ENCODE results near the gene ZNF333. TPM values are rescaled to one million over a fixed set of nuclear protein-coding genes. Genes with fewer than 3 reads are reported as not detected.

Gene ZNF333
- 10.5 TPM for total RNA-seq
- long read RNA-seq, full-length matches to known transcripts: 1 of 14 reads
- long read RNA-seq, partial matches to known transcripts: 5 of 14 reads
- long read RNA-seq, other reads (novel, unspliced or antisense): 8 of 14 reads

DNA sequence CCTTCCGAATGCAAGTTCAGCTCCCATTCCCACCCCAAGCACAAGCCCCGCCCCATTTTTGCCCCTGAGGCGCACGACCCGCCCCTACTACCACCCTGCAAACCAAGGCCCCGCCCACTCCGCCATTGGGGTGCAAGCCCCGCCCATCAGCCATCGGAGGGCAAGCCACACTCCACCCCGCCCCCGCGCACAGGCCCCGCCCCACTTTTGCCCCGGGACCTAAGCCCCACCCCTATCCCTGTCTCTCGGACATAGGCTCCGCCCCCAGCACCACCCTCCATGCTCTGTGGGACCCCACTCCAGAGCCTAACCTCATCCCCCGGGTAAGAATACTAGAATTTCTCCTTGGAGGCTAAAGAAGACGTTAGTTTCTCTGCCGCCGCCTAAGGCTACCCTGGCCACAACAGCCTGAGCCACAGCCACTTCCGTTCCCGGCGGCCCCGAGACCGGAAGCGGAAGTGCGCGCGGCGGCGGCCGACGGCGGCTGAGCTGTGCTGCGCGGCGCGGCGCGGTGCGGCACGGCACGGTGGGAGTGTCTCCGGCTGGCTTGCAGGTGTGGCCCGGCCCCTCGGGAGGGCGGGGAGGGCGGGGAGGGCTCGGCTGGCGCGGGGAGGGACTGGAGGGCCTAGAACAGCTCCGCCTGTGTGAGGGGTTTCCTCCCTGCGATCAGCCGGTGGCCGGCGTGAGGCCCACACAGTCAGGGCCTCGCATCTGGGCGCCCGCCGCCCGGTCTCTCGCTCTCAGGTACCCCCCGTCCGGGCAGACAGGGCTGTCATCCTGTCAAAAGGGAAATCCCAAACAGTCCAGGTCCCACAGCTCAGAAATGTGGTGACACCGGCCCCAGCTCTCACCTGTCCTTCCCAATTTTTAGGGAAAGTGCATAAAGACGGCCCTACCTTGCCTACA lies at the start of gene ZNF333:
Gene ZNF333, plus strand, starts transcription at position 451 of the 906 bp plus-strand sequence. CDS start 3,444 bp downstream, outside the sequence.
- intact Hi-C loops (cut with DNase I): loop anchor here (5.0 kb wide), 1 partner anchor 118 kb away; the partner anchor contains the start of gene NDUFB7
- DNase-seq (ENCODE audit: low spot score): peak; percentile 98

DNA sequence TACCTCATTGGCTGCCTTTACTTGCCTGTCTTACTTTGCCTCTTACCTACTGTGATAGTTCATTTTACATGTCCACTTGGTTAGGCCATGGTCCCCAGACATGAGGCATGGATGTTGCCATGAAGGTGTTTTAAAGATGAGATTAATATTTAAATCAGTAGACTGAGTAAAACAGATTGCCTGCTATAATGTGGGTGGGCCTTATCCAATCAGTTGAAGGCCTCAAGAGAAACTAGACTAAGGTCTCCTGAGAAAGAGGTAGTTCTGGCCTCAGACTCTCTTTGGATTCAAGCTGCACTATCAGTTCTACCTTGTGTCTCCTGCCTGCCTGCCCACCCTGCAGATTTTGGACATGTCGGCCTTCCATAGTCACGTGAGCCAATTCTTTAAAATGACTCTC lies 41.3 kb upstream of the ZNF333 start:
- intact Hi-C loops (cut with DNase I): no loop called here
- DNase-seq (ENCODE audit: low spot score): no peak

DNA sequence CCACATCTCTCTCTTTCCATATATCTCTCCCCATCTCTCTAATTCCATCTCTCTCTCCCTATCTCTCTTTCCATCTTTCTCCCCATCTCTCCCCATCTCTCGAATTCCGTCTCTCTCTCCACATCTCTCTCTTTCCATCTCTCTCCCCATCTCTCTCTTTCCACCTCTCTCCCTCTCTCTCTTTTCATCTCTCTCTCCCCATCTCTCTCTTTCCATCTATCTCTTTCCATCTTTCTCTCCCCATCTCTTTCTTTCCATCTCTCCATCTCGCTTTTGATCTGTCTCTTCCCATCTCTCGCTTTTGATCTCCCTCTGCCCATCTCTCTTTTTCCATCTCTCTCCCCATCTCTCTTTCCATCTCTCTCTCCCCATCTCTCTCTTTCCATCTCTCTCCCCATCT lies 40.8 kb upstream of the ZNF333 start:
- intact Hi-C loops (cut with DNase I): no loop called here
- no peak for DNase-seq (ENCODE audit: low spot score)

DNA sequence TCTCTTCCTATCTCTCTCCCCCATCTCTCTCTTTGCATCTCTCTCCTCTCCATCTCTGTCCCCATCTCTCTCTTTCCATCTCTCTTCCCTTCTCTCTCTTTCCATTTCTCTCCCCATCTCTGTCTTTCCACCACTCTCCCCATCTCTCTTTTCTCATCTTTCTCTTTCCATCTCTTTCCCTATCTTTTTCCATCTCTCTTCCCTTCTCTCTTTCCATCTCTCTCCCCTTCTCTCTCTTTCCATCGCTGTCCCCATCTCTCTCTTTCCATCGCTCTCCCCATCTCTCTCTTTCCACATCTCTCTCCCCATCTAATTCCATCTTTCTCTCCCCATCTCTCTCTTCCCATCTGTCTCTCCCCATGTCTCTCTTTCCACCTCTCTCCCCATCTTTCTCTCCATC lies 39.7 kb upstream of the ZNF333 start:
- intact Hi-C loops (cut with DNase I): no loop called here
- DNase-seq (ENCODE audit: low spot score): no peak

DNA sequence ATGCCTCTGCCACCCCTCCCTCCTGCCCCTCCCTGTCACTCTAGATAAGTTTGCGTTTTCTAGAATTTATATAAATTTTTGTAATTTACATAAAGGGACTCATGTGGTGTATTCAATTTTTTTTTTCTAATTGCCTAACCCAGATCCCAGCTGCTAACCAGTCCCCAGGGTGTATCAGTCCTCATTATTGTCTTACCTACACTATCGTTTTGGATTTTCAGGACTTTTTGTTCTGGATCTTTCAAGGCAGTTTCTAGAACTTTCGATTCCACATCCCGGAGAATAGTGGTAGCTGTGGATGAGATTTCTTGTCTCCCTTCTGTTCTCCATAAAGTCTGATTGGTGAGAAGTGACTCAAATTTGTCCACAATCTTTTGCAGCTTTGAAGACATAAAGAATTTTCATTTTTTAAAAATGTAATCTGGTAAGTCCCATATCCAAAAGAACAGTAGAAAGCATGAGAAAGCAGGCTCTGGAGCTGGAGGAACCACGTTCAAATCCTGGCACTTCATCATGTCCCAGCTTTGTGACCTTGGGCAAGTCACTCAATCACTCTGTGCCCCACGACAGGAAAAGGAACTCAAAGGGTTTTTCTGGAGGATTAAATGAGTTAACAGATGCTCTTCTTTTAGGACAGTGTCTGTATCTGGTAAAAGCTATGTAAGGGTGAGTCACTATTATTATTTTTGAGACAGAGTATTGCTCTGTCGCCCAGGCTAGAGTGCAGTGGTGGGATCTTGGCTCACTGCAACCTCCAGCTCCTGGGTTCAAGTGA lies 34.9 kb upstream of the ZNF333 start:
- intact Hi-C loops (cut with DNase I): no loop called here
- DNase-seq (ENCODE audit: low spot score): no peak

DNA sequence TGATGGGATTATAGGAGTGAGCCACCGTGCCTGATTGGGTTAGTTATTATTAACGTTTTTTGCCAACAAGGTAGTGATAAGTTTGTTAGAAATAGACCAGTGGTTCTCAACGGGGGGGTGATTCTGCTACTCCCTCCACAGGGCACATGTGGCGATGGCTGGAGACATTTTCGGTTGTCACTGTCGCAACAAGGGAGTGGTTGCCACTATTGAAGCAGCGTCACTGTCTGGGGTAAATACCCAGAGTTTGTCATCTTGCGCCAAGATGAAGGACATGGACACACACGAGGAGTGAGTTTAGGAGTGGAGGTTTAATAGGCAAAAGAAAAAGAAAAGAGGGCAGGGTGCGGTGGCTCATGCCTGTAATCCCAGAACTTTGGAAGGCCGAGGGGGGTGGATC lies 34.1 kb upstream of the ZNF333 start:
- DNase-seq (ENCODE audit: low spot score): no peak
- intact Hi-C loops (cut with DNase I): no loop called here

DNA sequence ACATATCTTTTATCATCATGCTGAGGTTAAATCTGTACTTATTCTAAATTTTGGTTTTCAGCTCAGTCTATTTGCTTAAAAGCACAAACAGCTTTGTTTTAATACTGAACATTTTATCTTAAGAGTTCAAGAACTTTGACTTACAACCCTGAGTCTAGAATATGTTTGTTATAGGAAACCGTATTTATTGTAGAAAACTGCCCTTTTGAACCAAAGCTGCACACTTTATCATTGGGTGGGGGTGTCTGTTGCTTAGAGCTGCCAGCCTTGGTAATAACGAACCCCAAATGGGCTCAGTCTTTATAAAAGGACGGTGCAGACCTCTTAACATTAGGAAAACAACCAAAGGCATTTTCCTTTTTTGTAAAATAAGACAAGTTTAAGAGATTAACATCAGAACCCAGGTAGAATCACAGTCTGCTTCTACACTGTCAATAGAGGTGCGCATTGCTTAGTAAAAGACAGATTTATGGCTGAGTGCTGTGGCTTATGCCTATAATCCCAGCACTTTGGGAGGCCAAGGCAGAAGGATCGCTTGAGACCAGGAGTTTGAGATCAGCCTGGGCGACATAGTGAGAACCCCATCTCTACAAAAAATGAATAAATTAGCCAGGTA lies 29.9 kb upstream of the ZNF333 start:
- intact Hi-C loops (cut with DNase I): no loop called here

DNA sequence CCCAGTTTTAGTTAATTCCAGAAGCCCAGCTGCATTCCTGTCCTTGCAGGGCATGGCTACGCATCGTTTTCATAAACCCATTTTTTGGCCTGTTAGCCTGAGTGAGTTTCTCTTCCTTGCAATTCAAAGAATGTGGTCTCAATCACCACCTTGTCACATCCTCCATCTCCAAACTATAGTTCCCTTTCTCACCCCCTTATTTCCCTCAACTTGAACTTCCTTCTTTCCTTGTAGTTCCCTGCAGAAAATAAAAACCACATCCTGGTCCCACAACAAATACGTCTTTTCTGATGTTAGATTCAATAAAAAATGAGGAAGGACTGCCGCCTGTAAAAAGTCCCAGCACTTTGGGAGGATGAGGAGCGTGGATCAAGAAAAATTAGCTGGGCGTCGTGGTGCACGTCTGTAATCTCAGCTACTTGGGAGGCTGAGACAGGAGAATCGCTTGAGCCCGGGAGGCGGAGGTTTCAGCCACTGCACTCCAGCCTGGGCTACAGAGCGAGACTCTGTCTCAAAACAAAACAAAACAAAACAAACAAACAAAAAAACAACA lies 28.4 kb upstream of the ZNF333 start:
- no peak for DNase-seq (ENCODE audit: low spot score)
- intact Hi-C loops (cut with DNase I): no loop called here

More for the DNA sequence above, 29.9 kb upstream of the ZNF333 start:
- no peak for DNase-seq (ENCODE audit: low spot score)

DNA sequence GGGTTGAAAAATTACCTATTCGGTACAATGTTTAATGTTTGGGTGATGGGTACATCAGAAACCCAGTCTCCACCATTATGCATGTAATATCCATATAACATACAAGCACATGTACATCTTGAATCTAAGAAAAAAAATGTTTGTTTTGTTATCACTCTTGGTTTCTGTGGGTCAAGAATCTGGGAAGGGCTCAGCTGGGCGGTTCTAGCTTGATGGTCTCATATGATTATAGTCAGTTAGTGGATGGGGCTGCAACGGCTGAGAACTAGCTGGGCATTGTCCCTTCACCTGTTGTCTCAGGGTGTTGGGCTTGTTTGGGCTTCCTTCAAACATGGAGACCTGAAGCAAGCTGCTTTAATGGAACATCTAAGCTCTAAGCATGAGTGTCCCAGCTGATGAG lies 19.9 kb upstream of the ZNF333 start:
- no peak for DNase-seq (ENCODE audit: low spot score)
- intact Hi-C loops (cut with DNase I): no loop called here

DNA sequence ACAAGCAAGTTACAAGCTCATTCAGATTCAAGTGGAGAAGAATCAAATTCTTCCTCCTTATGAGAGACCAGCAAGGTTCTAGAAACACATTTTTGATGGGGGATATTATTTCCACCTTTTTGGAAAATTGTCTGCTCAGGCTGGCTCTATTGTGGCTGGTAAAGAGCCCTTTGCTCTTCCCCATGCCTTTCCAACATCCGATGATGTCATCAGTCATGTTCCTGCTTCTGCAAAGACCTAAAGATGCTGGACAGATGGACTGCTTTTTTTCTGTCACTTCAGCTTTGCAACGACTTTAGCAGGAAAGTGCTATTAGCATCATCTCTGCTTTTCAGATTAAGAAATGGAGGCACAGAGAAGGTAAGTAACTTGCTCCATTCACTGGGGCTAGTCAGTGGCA lies 19.4 kb upstream of the ZNF333 start:
- DNase-seq (ENCODE audit: low spot score): no peak
- intact Hi-C loops (cut with DNase I): no loop called here

DNA sequence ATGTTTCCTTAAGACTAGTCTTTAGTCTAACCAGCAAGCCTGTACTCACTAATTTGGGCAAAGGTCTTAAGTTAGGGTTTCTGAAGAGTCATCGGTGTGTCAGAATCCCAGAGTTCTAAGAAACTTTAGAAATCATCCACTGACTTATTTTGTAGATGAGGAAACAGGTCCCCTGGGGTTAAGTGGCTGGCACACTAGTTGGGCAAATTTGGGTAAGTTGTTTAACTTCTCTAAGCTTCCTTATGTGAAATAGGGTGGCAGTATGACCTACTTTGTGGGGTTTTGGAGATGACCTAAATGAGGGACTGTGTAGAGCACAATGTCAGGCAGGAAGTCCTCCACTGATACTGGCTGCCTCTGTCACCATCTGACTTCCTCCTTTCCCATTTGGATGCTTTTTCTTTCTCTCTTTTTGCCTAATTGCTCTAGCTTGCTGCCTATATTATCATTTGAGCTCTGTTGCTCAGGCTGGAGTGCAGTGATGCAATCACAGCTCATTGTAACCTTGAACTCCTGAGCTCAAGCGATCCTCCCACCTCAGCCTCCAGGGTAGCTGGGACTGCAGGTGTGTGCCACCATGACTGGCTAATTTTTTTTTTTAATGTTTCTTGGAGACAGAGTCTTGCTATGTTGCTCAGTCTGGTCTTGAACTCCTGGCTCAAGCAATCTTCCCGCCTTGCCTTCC lies 17.5 kb upstream of the ZNF333 start:
- intact Hi-C loops (cut with DNase I): no loop called here
- DNase-seq (ENCODE audit: low spot score): no peak

DNA sequence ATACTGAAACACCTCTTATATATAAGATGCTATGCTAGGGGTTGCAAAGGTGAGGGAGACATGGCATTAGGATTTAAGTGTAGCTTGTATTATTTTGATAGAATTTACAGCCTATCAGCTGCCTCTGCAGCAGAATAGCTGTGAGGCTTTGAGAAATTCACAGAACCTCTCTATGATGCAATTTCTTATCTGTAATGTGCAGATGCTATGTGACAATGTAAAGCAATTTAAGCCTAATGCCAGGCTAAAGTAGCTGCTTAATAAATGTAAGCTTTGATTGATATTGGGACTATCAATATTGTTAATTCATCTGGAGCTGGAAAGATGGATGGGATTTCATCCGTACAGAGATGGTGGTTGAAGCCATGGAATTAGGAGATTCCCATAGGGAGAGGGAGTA lies 16.8 kb upstream of the ZNF333 start:
- intact Hi-C loops (cut with DNase I): no loop called here
- DNase-seq (ENCODE audit: low spot score): no peak

DNA sequence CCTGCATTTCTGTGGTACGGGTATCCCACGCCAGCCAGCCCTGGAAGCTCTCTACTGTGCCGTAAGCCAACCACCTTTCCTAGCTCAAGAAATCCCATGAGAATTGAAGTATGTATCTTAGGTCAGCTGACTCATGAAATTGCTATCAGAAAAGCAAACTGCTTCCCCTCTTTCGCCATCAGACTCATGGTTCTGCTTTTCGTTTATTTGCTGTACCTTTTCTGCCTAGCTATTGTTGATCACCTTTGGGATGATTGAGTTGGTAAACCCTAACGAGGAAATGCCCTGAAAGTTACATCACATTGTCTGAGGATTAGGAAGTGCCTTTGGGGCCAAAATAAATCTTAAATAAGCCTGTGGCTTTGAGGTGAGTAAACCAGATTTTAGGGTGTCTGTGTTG lies 15.1 kb upstream of the ZNF333 start, which contains the start of gene ADGRE3:
Gene ADGRE3, minus strand, starts transcription at position 81 of the 400 bp plus-strand sequence. Its CDS starts 74 bp downstream, at position 7.
- intact Hi-C loops (cut with DNase I): no loop called here
- DNase-seq (ENCODE audit: low spot score): no peak

DNA sequence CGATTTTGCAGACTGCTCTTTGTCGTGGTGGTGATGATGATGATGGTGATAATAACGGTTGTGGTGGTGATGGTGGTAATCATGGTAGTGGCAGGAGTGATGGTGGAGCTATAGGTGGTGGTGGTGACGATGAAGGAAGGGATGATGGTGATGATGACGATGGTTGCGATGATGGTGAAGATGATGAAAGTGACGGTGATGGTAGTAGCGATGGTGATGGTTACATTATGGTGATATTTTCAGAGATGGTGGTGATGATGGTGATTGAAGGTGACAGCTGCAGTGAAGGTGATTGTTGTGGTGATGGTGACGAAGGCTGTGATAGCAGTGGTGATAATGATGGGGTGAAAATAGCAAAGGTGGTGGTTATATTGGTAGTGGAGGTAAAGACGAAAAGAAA lies 13.1 kb upstream of the ZNF333 start:
- intact Hi-C loops (cut with DNase I): no loop called here

DNA sequence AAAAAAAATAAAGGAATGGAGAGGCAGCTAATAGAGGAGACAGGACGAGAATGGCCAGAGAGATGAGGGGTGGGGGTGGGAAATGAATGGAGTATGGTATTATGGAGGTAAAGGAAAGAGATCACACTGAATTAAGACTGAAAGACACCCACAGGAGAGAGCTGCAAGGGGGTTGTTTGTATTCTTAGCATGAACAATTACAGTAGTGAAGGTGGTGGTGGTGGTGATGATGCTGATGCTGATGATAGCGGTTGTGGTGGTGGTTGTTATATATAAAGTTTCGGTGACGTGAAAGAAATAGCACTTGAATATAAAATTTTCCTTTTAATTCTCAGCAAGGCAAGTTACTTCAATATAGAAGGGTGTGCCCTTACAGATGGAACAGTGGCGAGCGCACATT lies 12.4 kb upstream of the ZNF333 start:
- intact Hi-C loops (cut with DNase I): no loop called here
- no peak for DNase-seq (ENCODE audit: low spot score)

More for the DNA sequence above, 13.1 kb upstream of the ZNF333 start:
- no peak for DNase-seq (ENCODE audit: low spot score)

DNA sequence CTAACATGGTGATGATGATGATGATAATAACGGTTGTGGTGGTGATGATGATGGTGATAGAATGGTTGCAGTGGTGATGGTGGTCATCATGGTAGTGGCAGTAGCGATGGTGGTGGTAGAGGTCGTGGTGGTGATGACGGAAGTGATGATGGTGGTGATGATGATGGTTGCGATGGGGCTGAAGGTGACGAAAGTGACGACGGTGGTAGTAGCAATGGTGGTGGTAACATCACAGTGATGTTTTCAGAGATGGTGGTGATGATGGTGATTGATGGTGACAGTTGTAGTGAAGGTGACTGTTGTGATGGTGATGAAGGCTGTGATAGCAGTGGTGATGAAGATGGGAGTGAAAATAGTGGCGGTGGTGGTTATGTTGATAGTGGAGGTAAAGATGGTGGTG lies 11.6 kb upstream of the ZNF333 start:
- DNase-seq (ENCODE audit: low spot score): no peak
- intact Hi-C loops (cut with DNase I): no loop called here

DNA sequence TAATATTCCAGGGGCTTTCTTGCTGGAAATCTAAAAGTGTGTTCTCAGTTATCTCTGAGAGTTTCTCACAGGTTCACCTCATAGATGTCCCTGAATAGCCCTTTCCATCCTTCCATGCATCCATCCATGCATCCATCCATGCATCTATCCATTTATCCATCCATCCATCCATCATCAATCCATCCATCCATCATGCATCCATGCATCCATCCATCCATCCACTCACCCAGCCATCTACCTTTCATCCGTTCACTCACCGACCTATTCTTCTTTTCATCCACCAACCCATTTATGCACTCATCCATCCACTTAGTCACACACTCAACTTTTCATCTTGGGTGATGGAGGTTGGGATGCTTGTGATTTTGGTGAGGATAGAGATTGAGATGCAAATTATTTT lies 7.8 kb upstream of the ZNF333 start:
- DNase-seq (ENCODE audit: low spot score): no peak
- intact Hi-C loops (cut with DNase I): no loop called here

DNA sequence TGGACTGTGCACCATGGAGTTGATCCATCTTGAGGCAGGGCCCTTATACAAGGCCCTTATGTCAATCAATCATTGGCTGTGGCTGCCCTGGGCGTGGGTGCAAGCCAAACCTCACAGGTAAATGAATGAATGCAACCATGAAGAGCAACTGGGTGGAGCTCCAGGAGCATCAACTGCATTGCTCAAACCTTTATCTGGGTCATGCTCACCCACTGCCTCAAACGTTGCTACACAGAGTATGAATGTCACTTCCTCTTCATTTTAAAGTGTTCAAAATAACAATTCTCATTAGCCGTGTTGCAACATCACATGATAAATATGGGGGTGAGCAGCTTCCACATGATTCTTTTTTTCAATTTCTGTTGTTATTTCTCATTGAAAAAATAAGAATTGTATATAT lies 6.4 kb upstream of the ZNF333 start:
- no peak for DNase-seq (ENCODE audit: low spot score)
- intact Hi-C loops (cut with DNase I): no loop called here

DNA sequence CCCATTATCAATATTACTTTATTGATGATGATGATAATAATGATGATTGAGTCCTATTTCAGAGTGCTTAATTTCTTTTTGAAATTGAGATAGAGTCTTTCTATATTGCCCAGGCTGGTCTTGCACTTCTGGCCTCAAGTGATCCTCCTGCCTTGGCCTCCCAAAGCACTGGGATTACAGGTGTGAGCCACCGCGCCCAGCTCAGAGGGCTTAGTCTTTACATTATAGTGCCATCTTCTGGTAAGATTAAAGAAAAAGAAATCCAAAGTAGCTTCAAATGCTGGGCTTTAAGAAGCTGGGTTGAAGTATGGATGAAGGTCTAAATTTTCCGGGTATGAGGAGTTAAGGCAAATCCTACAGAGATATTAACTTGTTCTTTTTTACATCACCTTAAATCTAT lies 3.4 kb upstream of the ZNF333 start:
- intact Hi-C loops (cut with DNase I): loop anchor here (5.0 kb wide), 1 partner anchor 114 kb away; the partner anchor contains the start of gene NDUFB7
- DNase-seq (ENCODE audit: low spot score): no peak
